HPDE6-E6E7 (cell line): ENCODE results near the gene MSL1.

Experiments
- DNase-seq: peaks from one replicate; pipeline ENCODE4 v3.0.0; 2011; ENCODE audit warnings: missing footprints; ENCODE audit errors: extremely low spot score

MSL1 gene

GRCh38 chr17:40121181-40122135 lies at the start of gene MSL1:
TSS of gene MSL1 (plus strand) at chr17:40121971. CDS start at chr17:40122613, 642 bp downstream.
- no peak for DNase-seq

- no peak for DNase-seq
These were observed 49.6 kb upstream of the MSL1 start for GRCh38 chr17:40072040-40072734.

- no peak for DNase-seq
These were observed 48.9 kb upstream of the MSL1 start for GRCh38 chr17:40072735-40073346.

GRCh38 chr17:40073454-40074174 lies 48.2 kb upstream of the MSL1 start:
- DNase-seq, result no peak

- no peak for DNase-seq
These were observed 47.6 kb upstream of the MSL1 start for GRCh38 chr17:40074175-40074512.

GRCh38 chr17:40074871-40075200 lies 46.9 kb upstream of the MSL1 start:
- no peak for DNase-seq

GRCh38 chr17:40075201-40075941 lies 46.4 kb upstream of the MSL1 start:
- no peak for DNase-seq

GRCh38 chr17:40075942-40076498 lies 45.8 kb upstream of the MSL1 start:
- DNase-seq, result no peak

- no peak for DNase-seq
These were observed 45.2 kb upstream of the MSL1 start for GRCh38 chr17:40076591-40076990.

GRCh38 chr17:40079545-40079944 lies 42.2 kb upstream of the MSL1 start:
- DNase-seq, result no peak

GRCh38 chr17:40084477-40084876 lies 37.3 kb upstream of the MSL1 start:
- no peak for DNase-seq

- no peak for DNase-seq
These were observed 35.4 kb upstream of the MSL1 start for GRCh38 chr17:40086150-40087044.

GRCh38 chr17:40087049-40087794 lies 34.5 kb upstream of the MSL1 start:
- no peak for DNase-seq

GRCh38 chr17:40087903-40088718 lies 33.7 kb upstream of the MSL1 start:
- DNase-seq, result no peak

- no peak for DNase-seq
These were observed 32.5 kb upstream of the MSL1 start for GRCh38 chr17:40089077-40089895.

- no peak for DNase-seq
These were observed 31.3 kb upstream of the MSL1 start for GRCh38 chr17:40090237-40091119.
